HG02970 (cell line): ENCODE results near the gene IPPK.

ENCODE experiments used
- ATAC-seq: cut with Tn5 transposase; IDR thresholded peaks from one replicate; pipeline ENCODE4 v1.9.1; 2021; ENCODE audit warnings: mild to moderate bottlenecking, moderate library complexity, moderate number of reproducible peaks; ENCODE audit not compliant: unreplicated experiment, low FRiP score

Gene IPPK

DNA sequence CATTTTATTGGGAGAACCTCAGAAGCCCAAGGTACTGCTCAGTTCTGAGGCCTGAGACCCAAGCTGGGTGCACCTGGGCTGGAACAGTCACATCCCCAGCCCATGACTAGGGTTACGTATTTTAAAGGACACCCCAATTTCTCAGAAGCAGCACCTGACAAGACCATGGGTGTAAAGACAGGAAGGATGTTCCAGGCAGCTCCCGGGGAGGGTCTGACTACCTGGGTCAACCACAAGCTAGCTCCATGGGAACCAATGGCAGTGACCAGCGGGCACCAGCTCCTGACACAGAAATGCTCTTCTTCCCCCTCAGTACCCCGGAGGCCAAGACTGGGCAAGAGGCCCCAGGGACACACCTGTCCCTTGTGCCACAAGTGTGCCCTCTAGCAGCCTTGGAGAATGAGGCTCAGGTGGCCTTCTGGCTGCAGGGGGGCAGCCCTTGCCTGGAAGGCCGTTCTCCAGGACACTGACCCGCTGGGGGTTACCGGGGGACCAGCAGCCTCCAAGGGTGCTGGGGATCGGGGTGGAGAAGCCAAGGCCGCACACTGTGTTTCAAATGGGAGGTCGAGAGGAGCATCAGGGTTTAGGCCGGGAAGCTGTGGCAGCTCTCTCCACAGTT, 52.6 kb downstream of the IPPK start:
- ATAC-seq: no peak

DNA sequence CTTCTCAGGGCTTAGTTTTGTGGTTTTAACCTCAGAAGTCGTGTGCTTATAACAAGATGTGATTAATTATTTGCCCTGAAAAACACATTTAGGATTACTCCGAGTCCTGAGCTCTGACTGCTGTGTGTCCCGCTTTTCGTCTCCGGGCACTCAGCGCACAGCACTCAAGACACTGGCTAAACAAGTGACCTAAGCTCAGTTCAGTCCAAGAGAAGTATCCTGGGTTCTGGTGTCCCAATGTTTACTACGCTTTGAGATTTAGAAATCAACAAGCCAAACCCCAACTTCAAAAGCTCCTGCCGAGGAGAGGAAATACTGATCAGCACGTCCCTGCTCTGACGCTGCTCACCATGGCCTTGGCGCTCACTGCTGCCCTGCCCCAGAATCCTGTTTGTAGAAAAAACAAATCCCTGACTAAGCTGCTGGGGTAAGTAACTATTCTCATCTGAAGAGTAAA, 53.2 kb downstream of the IPPK start:
- ATAC-seq: no peak

DNA sequence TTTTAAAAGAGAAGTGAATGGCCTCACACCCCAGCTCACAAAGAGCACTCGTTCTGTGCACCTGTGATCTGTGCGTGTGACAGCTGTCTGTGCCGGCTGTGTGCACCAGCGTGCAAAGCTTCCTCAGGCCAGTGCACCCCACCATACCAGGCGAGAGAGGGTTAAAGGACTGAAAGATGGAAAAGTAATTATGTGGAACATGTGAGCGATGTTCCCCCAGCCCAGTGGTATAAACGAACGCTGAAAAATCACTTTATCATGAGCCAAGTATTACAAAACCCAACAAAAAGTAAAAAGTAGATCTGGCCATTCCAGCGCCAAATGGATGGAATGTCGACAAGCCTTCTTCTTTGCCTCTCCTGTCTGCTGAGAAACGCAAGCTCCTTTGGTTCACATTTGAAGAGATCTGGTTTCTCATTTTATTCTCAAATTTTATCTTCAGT, 53.7 kb downstream of the IPPK start:
- no peak for ATAC-seq

DNA sequence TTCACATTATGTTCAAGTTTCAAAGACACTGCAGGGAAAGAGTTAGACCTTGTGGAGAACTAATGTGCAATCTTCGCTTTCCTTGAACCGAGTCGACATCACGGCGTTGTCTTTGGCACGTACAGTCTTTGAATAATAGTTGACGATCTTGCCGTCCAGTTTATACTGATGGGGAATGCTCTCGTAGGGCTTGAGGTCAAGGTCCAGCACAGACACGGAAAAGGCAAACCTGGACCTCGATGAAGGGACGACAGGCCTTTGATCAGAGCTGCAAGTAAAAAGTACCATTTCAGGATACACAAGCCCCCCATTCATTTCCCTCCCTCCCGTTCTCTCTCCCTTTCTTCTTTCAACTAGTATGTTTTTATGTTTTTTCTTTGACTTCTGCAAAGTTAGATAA, 54.1 kb downstream of the IPPK start:
- no peak for ATAC-seq

DNA sequence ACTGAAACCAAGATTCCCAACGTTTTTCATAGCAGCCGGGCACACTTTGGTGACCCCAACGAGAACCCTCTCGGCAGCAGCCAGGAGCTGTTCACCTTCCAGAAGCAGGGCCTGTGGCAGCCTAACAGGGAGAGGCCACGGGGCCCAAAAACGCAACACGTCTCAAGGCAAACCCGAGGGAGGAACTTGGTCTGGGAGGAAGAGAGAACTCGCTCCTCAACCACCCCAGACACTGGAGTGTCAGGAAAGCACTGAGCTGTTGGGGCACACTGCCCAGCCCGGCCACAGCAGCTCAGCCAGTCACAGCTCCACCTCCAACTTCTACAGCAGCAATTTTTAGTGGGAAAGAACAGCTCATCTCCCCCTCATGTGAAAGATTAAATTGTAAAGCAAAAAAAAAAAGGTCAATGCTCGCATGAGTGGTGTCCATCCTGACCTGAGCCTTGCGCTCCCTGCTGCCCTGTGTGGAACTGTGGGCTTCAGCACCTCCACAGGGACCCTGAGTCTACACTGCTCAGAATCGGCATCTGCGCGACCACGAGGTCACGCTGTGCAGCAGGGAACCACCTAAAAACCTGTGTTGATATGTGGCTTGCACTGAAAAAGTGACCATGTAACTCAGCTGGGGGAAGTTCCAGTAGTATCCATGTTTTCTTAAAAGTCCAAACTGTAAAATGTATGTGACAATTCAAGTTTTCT, 55.0 kb downstream of the IPPK start:
- ATAC-seq: no peak

DNA sequence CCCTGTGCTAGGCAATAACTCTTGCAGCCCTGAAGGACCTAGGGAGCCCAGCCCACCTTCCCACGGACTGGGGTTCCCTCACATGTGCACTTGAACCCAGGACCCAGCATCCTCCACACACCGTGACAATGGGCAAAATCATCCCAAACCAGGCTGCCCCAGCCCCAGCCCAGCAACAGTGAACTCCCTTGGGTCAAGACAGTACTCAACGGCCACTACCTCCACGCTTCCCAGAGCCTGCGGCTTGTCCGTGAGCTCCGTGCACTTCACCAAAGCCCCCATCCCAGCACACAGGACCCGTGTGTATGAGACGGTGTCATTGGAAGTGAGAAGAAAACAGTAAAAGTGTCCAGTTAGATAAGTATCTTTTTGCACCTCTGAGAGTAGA, 55.8 kb downstream of the IPPK start:
- no peak for ATAC-seq

DNA sequence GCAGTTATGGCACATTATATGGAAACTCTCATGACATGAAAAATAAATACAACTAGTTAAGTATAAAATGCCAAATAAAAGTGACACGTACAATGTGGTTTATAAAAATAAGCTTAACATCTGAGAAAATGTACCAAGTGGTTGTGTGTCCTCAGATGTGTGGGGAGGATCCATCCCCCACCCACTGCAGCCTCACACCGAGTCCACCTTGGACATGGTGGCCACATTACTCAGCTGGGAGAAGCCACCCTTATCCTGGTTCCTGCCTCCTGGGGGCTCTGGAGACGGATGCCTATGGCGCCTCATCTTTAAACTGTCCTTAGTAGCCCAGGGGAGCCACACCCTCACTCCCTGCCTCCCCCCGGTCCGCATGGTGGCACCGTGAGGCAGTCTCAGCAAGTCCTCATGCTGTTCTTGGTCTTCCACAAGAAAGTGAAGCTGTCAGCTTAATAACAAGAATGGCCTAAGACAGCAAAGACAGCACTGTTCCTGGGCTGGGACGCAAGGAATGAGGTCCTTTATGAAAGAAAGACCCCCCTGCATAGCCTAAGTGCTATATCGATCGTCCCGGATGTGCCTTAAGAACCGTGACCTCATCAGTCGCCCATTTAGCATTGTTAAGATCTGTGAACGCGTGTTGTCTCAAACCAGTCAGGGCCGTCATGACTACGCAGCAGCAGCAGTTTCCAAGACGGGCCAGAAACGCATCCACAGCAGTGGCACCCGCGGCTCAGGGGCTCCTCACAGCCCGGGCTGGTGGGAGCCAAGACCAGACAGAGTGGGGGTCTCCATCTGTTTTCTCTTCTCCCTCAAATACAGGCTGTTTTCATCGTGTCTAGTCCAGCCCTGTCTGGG, 56.4 kb downstream of the IPPK start:
- ATAC-seq: no peak

DNA sequence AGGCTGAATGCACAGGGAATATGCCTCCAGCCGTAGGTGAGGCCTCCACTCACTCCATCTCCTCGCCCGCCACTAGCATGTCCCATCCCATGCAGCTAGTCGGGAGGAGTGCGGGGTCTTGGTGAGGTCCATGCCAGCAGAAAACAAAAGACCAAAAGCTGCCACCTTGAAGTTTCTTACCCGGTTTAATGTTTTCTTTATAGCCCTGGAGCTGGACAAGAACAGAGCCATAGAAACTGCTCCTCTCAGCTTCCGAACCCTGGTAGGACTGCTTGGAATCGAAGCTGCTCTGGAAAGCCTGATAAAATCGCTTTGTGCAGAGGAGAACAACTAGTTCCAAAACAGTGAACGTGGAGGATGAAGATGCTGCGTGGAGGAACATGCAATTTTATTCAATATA, 57.1 kb downstream of the IPPK start:
- no peak for ATAC-seq

DNA sequence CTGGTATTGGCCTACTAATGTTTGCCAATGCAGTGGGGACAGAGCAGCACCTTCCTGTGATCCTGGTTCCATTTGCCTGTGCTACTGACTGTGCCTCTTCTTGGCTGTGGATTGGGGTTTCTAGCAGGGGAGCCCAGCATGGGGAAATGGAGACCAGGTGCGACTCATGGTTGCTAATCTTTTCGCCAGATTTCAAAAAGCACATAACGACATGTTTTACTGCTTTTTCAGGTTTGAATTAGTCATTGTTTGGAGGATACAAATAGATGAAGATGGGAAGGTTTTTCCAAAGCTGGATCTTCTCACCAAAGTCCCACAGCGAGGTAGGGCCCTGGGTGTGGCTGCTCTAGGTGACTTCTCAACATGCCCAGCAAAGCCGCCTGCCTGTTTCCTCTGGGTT, 57.6 kb downstream of the IPPK start:
- no peak for ATAC-seq

DNA sequence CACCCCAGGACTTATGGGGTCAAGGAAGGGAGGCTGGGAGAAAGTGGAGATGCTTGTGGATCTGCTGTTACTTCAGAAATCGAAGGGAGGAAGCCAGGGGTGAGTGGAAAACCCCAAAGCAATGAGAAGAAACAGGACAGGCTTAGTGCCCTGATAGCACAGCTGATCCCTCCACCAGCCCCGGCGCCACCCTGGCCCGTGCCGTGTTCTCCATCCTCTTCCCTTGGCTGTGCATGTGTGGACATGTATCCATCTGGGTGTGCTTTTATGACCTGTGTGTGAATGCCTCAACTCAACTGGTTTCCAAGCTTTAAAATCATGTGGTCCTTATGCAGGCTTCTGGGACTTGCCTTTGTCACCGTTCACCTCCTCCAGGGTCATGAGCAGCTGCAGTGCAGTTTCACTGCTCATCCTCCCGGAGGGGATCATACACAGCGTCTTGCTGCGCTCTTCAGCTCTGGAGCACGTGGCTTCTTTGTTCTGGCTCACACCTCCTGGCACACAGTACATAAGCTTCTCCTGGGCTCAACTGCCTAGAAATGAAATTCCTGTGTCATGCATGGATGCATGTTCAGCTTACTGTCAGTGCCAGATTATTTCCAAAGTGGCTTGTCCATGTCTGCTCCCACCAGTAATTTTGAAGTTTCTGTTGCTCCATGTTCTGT, 58.2 kb downstream of the IPPK start:
- ATAC-seq: no peak

DNA sequence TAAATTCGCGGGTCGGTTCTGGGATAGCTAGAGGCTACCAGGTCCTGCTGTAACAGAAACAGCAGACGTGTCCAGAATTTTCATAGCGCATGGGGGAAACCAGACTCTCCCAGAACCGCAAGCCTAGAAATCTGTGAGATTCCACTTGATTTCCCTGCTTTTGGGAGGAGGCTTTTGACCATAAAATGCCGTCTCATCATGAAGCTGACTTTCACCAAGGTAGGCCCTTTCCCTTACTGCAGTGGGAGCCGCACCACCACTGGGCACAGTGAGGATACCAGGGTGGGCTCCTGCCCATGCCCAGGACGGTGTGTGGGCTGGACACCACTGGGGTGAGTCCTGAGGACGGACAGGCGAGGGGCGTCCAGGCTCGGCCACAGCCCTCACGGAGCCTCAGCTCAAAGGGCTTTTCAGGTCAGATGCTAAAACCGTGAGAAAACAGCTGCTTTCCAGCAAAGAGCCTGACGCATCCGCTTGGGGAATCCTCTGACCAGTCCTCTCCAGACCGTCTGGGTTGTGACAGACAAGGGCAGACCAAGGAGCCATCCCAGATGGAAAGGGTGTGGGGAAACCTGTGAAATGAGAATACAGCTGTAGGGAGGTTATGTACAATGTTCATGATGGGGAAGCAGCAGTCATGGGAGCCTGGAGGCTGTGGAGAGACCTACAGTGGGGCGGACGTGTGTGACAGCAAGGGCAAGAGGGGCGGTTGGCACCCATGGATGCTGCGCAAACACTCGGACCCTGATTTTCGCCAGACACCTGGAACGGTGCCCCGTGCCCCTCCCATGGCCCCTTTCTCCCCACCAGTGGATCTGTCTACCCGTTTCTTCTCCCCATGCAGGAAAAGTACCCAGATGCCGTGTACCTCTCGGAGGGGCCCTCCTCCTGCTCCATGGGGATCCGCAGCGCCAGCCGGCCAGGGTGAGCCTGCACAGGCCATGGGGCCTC, 59.2 kb downstream of the IPPK start:
- ATAC-seq: no peak

DNA sequence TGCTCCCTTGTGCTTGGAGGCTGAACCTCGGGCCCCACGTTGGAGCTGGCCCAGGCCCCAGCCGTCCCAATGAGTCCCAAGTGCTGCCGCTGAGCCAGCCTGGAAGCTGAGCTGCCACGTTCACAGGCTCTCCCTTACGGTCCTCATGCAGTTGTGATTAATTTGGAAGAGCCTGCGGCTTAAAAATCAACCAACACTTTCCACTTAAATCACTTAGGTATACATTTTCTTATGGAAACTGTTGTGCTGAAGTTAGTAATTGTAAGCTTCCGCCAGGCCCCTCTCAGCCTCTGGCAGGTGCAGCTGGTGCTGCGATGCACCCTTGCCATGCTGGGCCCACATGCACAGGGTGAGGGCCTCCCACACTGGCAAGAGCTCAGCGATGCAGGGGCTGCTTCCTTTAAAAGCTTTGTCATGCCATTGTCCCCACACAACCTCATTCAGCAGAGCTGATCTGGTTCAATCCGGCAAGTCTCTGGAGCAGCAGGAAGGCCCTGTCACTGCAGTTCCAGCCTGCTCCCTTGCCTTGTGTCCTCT, 61.0 kb downstream of the IPPK start:
- ATAC-seq: no peak

DNA sequence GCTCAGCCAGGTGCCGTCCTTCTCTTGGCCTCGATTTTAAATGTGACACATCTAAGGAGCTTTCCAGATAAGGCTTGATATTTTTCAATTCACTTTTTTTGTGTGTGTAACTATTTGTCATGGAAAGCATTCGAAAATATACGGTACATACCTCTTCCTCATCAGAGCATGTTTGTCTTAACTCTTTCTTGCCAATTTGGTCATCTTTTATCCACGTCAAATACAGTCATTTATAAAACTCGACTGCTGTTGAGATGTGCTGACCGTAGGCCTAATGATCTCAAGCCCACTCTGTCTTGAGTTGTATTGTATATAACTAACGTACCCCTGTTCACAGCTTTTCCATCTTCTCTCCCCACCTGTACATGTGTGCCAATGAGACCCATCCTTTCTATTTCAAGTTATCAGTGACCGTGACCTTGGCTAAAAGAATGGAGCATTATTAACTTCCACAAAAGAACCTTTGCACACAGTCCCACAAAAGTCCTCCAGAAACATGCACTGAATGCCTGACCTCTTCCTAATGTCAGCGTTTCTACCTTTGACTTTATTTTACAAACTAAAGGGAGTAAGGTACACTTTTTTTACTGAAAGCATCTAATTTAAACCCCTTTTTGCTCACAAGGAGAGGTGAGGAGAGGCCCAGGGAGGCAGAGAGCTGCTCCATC, 61.6 kb downstream of the IPPK start:
- ATAC-seq: no peak

DNA sequence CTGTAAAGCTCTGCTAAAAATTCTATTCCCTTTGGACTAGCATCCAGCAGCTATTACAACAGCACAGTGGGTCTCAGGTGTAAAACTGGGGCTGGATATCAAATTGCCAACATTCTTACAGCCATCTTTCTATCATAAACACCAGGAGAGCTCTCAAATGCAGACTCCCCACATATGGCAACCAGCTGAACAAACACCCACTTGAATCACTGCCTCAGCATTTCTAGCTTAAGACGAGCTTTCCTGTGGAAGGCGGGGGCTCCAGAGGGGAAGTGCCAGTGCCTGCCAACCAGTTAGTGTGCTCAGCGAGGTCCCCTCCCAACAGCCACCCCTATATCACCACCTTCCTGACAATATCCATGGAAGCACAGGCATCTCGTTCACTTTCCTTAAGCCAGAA, 62.2 kb downstream of the IPPK start:
- ATAC-seq: no peak

DNA sequence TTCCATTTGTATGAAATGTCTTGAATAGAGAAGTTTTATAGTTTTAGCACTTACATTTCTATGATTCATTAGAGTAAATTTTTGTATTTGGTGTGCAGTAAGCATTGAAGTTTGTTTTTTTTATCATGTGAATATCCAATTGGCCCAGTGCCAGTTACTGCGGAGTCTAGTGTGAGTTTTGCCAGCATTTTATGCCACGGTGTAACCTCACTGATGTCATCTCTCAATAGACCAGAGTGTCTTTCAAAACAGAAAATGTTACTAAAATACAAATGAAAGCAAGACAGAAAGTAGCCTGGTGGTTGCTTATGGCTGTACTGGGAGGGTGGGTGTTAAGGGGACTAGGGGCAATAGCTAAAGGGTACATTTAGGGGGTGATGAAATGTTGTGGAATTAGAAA, 62.8 kb downstream of the IPPK start:
- ATAC-seq: no peak

DNA sequence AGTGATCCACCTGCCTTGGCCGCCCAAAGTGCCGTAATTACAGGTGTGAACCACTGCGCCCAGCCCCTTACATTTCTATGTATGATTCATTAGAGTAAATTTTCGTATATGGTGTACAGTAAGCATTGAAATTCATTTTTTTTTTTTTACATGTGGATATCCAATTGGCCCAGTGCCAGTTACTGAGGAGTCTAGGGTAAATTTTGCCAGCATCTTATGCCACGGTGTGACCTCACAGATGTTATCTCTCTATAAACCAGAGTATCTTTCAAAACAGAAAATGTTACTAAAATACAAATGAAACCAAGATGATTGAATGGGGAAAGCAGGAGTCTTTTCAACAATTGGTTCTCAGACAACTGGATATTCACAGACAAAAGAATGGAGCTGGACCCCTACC, 64.7 kb downstream of the IPPK start:
- ATAC-seq: no peak

DNA sequence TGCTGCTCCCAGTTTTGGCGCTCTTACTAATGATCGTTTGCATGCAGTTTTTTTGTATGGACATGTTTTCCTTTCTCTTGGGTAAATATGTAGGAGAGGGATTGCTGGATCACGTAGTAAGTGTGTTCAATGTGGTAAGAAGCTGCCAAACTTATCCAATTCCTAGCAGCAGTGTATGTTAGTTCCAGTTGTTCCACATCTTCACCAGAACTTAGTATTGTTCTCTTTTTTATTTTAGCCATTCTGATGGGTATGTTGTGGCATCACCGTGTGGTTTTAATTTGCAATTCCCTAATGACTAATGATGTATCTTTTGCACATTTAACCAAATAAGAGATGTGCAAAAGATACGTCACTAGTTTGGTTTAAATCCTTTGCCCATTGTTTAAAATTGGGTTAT, 65.9 kb downstream of the IPPK start:
- ATAC-seq: no peak

DNA sequence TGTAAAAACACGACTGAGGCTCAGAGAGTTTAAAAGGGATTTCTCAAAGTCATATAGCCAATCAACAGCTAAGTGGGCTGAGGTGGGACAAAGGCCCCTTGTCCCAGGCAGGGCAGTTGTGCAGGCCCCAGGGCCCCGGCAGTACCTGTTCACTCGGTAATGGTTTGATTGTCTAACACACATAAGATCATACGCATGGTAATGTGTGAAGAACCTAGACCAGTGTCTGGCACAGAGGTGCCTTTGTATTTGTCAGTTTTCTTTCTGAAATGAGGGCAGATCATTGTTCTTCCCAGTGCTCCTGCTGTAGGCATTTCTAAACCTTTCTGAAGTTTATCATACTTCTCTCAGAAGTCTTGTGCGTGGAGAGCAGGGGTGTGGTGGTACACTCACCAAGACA, 66.8 kb downstream of the IPPK start:
- no peak for ATAC-seq

DNA sequence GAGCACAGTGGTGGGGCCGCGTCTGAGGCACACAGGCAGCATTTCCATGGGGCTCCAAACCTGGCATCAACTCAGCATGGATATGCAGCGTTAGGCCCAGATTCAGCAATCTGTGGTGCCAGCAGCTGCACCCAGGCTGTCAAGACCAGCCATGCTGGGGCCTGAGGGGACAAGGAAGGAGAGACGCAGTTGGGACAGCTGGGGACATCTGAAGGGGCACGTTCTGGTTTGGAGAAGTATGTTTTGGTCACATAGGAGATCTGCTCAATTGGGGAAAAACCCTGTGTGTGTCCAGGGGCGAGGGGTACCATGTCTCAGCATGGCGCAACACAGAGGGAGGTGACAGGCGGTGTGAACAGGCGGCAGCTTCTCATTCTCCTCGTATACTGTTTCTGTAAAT, 67.5 kb downstream of the IPPK start:
- no peak for ATAC-seq
